Measurements from ENCODE around the gene LYPD8. TPM values are rescaled to one million over a fixed set of nuclear protein-coding genes. Genes with fewer than 3 reads are reported as not detected.

LYPD8 gene
- total and polyA plus RNA-seq, 9 of the 15 experiments (the other 6 are each of a cell fraction or from before 2014, with no cell fraction given), result 0.50 to 2.1 (median 1.3) TPM

DNA sequence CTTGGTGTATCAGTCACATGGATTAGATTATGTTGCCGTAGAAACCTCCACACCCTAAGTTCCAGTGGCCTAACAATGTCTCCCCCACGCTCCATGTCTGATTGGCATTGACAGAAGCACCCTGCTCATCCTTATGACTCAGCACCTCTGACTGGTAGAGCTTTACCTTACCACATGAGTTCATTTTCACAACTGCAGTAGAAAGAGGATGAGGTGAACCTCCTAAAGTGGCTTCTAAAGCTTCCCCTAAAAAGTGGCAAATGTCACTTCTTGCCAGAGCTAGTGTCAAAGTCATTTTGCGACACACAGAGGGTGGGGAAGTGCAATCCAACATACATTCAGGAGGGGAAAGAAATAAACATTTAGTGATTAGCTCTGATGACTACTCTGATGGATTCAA is 30.6 kb upstream of the LYPD8 start:
- Histone ChIP-seq H3K27me3 (ENCODE audit: control insufficient read depth in 2 of 2, insufficient read depth in 2 of 2, low read length in 2 of 2) (peaks cover 0 to 13% of the 10 kb centered on the region in 2 experiments; a peak in 3 of 5 replicates), H3K4me2 (ENCODE audit: insufficient read depth, low read length) (no peak overlapping the region), H3K9me1 (ENCODE audit: control insufficient read depth, insufficient read depth, low read length) (no peaks in the 10 kb centered on the region), H3K9me3 (replicated peaks; ENCODE audit: control insufficient read depth, insufficient read depth, low read depth, low read length) (no peaks in the 10 kb centered on the region), H3K4me1 (replicated peaks in 1 of 2; ENCODE audit: control insufficient read depth in 2 of 2, insufficient read depth in 2 of 2, low read length in 2 of 2) (no peaks in the 10 kb centered on the region), H3K9ac (ENCODE audit: insufficient read depth in 1 of 2, low read depth in 2 of 2, low read length in 2 of 2) (no peak overlapping the region), H2AFZ (ENCODE audit: low read depth, low read length) (no peak overlapping the region), H3K4me3 (no peak overlapping the region), H3K27ac (ENCODE audit: extremely low read depth, low read depth, low read length) (no peak overlapping the region), H3K36me3 (ENCODE audit: control insufficient read depth, insufficient read depth, low read length) (no peaks in the 10 kb centered on the region), H3K79me2 (ENCODE audit: control insufficient read depth, insufficient read depth, low read length) (no peaks in the 10 kb centered on the region), H4K20me1 (replicated peaks; ENCODE audit: control insufficient read depth, insufficient read depth, low read length) (no peaks in the 10 kb centered on the region)
- BruUV-seq (replicated peaks), result no TSS peak
- 3% methylated on average over 3 of the region's 3 CpGs for WGBS (ENCODE audit: insufficient coverage, low coverage, missing lambda C conversion rate)
- ChIA-PET CTCF (ENCODE audit: low intra/inter-chr PET ratio) (no interaction called here), POLR2A (no interaction called here)
- TF ChIP-seq, protein P1, sequence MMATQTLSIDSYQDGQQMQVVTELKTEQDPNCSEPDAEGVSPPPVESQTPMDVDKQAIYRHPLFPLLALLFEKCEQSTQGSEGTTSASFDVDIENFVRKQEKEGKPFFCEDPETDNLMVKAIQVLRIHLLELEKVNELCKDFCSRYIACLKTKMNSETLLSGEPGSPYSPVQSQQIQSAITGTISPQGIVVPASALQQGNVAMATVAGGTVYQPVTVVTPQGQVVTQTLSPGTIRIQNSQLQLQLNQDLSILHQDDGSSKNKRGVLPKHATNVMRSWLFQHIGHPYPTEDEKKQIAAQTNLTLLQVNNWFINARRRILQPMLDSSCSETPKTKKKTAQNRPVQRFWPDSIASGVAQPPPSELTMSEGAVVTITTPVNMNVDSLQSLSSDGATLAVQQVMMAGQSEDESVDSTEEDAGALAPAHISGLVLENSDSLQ (IDR thresholded peaks at IDR 0.05), result 0 out of 2 replicates have a peak, but pooled peaks have one; percentile 15
- TF ChIP-seq BRF1 (IDR thresholded peaks at IDR 0.05; ENCODE audit: borderline replicate concordance, extremely low read depth, insufficient read length), result no peak
- no peak for TF ChIP-seq EHMT2 (IDR thresholded peaks at IDR 0.05)
- peak; percentile 67 for TF ChIP-seq NFE2 (IDR thresholded peaks at IDR 0.05; ENCODE audit: low read depth)
- TF ChIP-seq C11orf30 (IDR thresholded peaks at IDR 0.05; ENCODE audit: low read depth), result 0 out of 2 replicates have a peak, but pooled peaks have one; percentile 19
- peak; percentile 55 for TF ChIP-seq MAFG (tag; conservative IDR thresholded peaks at IDR 0.05)
- no peak for ATAC-seq
- no peak for DNase-seq (ENCODE audit: extremely low read depth in 1 of 4, low spot score in 3 of 4)
- intact Hi-C loops (cut with micrococcal nuclease) (no loop called here), in situ Hi-C loops (cut with MboI) (no loop called here)
- peak; percentile 65 for FAIRE-seq

DNA sequence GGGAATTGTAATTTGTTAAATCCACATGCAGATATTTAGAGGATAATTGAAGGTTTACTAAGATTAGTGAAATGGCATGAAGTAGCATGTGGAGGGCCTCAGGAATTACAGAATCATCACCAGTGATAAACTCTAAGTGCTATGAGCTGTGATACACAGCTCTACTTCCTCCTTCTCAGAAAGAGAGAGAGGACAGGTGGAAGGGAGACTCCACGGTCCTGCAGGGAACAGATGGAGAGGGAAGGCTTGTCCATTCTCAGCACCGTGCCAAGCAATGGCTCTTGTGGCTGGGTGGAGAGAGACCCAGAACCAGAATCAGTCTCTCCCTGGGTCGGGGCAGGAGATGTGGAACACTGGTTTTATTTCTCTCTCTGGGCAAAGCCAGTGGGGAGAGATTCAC is 27.8 kb upstream of the LYPD8 start:
- no peak overlapping the region for H3K4me2 ChIP-seq (ENCODE audit: insufficient read depth, low read length)
- H3K9me1 ChIP-seq (ENCODE audit: control insufficient read depth, insufficient read depth, low read length), result no peaks in the 10 kb centered on the region
- H3K36me3 ChIP-seq (ENCODE audit: control insufficient read depth, insufficient read depth, low read length), result no peaks in the 10 kb centered on the region
- H3K27me3 ChIP-seq (ENCODE audit: control insufficient read depth in 2 of 2, insufficient read depth in 2 of 2, low read length in 2 of 2), result peaks cover 0 to 16% of the 10 kb centered on the region in 2 experiments; a peak in 3 of 5 replicates
- no peak overlapping the region for H3K9ac ChIP-seq (ENCODE audit: insufficient read depth in 1 of 2, low read depth in 2 of 2, low read length in 2 of 2)
- CTCF ChIA-PET (ENCODE audit: low intra/inter-chr PET ratio), result no interaction called here
- H3K79me2 ChIP-seq (ENCODE audit: control insufficient read depth, insufficient read depth, low read length), result no peaks in the 10 kb centered on the region
- H4K20me1 ChIP-seq (replicated peaks; ENCODE audit: control insufficient read depth, insufficient read depth, low read length), result no peaks in the 10 kb centered on the region
- no peak overlapping the region for H3K4me3 ChIP-seq
- H3K4me1 ChIP-seq (replicated peaks in 1 of 2; ENCODE audit: control insufficient read depth in 2 of 2, insufficient read depth in 2 of 2, low read length in 2 of 2), result no peaks in the 10 kb centered on the region; a peak in 1 of 5 replicates
- H3K9me3 ChIP-seq (replicated peaks; ENCODE audit: control insufficient read depth, insufficient read depth, low read depth, low read length), result no peaks in the 10 kb centered on the region
- WGBS (ENCODE audit: insufficient coverage, low coverage, missing lambda C conversion rate), result 0% methylated on average over 3 of the region's 3 CpGs
- POLR2A ChIA-PET, result no interaction called here
- no peak overlapping the region for H3K27ac ChIP-seq (ENCODE audit: extremely low read depth, low read depth, low read length)
- in situ Hi-C loops (cut with MboI), result no loop called here
- no peak for FAIRE-seq
- ATAC-seq, result no peak
- BruUV-seq (replicated peaks), result no TSS peak
- intact Hi-C loops (cut with micrococcal nuclease), result no loop called here
- H2AFZ ChIP-seq (ENCODE audit: low read depth, low read length), result no peak overlapping the region
- no peak for DNase-seq (ENCODE audit: extremely low read depth in 1 of 4, low spot score in 3 of 4)
- no peak for TF ChIP-seq TRIM28 (IDR thresholded peaks at IDR 0.05)
- TF ChIP-seq, protein P2, sequence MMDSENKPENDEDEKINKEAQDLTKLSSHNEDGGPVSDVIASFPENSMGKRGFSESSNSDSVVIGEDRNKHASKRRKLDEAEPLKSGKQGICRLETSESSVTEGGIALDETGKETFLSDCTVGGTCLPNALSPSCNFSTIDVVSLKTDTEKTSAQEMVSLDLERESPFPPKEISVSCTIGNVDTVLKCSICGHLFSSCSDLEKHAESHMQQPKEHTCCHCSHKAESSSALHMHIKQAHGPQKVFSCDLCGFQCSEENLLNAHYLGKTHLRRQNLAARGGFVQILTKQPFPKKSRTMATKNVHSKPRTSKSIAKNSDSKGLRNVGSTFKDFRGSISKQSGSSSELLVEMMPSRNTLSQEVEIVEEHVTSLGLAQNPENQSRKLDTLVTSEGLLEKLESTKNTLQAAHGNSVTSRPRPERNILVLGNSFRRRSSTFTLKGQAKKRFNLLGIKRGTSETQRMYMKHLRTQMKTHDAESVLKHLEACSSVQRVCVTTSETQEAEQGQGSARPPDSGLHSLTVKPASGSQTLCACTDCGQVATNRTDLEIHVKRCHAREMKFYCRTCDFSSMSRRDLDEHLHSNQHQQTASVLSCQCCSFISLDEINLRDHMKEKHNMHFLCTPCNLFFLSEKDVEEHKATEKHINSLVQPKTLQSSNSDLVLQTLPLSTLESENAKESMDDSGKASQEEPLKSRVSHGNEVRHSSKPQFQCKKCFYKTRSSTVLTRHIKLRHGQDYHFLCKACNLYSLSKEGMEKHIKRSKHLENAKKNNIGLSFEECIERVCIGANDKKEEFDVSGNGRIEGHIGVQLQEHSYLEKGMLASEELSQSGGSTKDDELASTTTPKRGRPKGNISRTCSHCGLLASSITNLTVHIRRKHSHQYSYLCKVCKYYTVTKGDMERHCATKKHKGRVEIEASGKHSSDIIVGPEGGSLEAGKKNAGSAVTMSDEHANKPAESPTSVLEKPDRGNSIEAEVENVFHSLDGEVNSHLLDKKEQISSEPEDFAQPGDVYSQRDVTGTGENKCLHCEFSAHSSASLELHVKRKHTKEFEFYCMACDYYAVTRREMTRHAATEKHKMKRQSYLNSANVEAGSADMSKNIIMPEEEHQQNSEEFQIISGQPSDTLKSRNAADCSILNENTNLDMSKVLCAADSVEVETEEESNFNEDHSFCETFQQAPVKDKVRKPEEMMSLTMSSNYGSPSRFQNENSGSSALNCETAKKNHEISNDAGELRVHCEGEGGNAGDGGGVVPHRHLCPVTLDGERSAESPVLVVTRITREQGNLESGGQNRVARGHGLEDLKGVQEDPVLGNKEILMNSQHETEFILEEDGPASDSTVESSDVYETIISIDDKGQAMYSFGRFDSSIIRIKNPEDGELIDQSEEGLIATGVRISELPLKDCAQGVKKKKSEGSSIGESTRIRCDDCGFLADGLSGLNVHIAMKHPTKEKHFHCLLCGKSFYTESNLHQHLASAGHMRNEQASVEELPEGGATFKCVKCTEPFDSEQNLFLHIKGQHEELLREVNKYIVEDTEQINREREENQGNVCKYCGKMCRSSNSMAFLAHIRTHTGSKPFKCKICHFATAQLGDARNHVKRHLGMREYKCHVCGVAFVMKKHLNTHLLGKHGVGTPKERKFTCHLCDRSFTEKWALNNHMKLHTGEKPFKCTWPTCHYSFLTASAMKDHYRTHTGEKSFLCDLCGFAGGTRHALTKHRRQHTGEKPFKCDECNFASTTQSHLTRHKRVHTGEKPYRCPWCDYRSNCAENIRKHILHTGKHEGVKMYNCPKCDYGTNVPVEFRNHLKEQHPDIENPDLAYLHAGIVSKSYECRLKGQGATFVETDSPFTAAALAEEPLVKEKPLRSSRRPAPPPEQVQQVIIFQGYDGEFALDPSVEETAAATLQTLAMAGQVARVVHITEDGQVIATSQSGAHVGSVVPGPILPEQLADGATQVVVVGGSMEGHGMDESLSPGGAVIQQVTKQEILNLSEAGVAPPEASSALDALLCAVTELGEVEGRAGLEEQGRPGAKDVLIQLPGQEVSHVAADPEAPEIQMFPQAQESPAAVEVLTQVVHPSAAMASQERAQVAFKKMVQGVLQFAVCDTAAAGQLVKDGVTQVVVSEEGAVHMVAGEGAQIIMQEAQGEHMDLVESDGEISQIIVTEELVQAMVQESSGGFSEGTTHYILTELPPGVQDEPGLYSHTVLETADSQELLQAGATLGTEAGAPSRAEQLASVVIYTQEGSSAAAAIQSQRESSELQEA (IDR thresholded peaks at IDR 0.05; ENCODE audit: low read depth), result no peak

All from K562 (cell line).